ENCODE data around the gene NEURL1B.

The NEURL1B gene

GRCh38 chr5:172602783-172603231 lies 38.3 kb upstream of the NEURL1B start:
- Mint-ChIP-seq H3K4me1 (no peaks in the 10 kb centered on the region), H3K9me3 (peaks cover 2% of the 10 kb centered on the region), H3K27ac (no peak overlapping the region), H3K4me3 (no peak overlapping the region), H3K36me3 (no peaks in the 10 kb centered on the region), H3K27me3 (peaks cover 25% of the 10 kb centered on the region)
- no peak for ATAC-seq

- no peaks in the 10 kb centered on the region for H3K36me3 Mint-ChIP-seq
Measured at GRCh38 chr5:172603251-172603806, 37.7 kb upstream of the NEURL1B start.

GRCh38 chr5:172605466-172605865 lies 35.6 kb upstream of the NEURL1B start:
- no peak overlapping the region for H3K27ac Mint-ChIP-seq
- no peak for ATAC-seq
- H3K4me3 Mint-ChIP-seq: no peak overlapping the region
- H3K27me3 Mint-ChIP-seq: peaks cover 31% of the 10 kb centered on the region
- no peaks in the 10 kb centered on the region for H3K4me1 Mint-ChIP-seq
- H3K36me3 Mint-ChIP-seq: no peaks in the 10 kb centered on the region
- H3K9me3 Mint-ChIP-seq: peaks cover 4% of the 10 kb centered on the region

More at GRCh38 chr5:172603251-172603806, 37.7 kb upstream of the NEURL1B start:
- Mint-ChIP-seq H3K27ac (no peak overlapping the region), H3K4me1 (no peaks in the 10 kb centered on the region), H3K9me3 (peaks cover 4% of the 10 kb centered on the region), H3K27me3 (peaks cover 30% of the 10 kb centered on the region), H3K4me3 (no peak overlapping the region)
- no peak for ATAC-seq

GRCh38 chr5:172606156-172606785 lies 34.8 kb upstream of the NEURL1B start:
- peaks cover 4% of the 10 kb centered on the region for H3K9me3 Mint-ChIP-seq
- no peak overlapping the region for H3K27ac Mint-ChIP-seq
- peaks cover 31% of the 10 kb centered on the region for H3K27me3 Mint-ChIP-seq
- no peaks in the 10 kb centered on the region for H3K4me1 Mint-ChIP-seq
- ATAC-seq: no peak
- H3K4me3 Mint-ChIP-seq: no peak overlapping the region
- no peaks in the 10 kb centered on the region for H3K36me3 Mint-ChIP-seq

- Mint-ChIP-seq H3K27me3 (peaks cover 25% of the 10 kb centered on the region), H3K36me3 (no peaks in the 10 kb centered on the region), H3K4me1 (no peaks in the 10 kb centered on the region), H3K4me3 (no peak overlapping the region), H3K9me3 (peaks cover 4% of the 10 kb centered on the region), H3K27ac (no peak overlapping the region)
- ATAC-seq: no peak
Measured at GRCh38 chr5:172607213-172607793, 33.8 kb upstream of the NEURL1B start.

- H3K9me3 Mint-ChIP-seq: peaks cover 10% of the 10 kb centered on the region
- H3K4me1 Mint-ChIP-seq: no peaks in the 10 kb centered on the region
- ATAC-seq: no peak
- no peak overlapping the region for H3K4me3 Mint-ChIP-seq
- no peak overlapping the region for H3K27ac Mint-ChIP-seq
- H3K36me3 Mint-ChIP-seq: no peaks in the 10 kb centered on the region
- H3K27me3 Mint-ChIP-seq: peaks cover 11% of the 10 kb centered on the region
Measured at GRCh38 chr5:172608773-172609172, 32.3 kb upstream of the NEURL1B start.

- H3K4me1 Mint-ChIP-seq: no peaks in the 10 kb centered on the region
- ATAC-seq: no peak
- no peak overlapping the region for H3K4me3 Mint-ChIP-seq
- H3K36me3 Mint-ChIP-seq: no peaks in the 10 kb centered on the region
- peaks cover 17% of the 10 kb centered on the region for H3K9me3 Mint-ChIP-seq
- peaks cover 11% of the 10 kb centered on the region for H3K27me3 Mint-ChIP-seq
- H3K27ac Mint-ChIP-seq: no peak overlapping the region
Measured at GRCh38 chr5:172610643-172611042, 30.4 kb upstream of the NEURL1B start.

- no peaks in the 10 kb centered on the region for H3K4me1 Mint-ChIP-seq
- no peaks in the 10 kb centered on the region for H3K36me3 Mint-ChIP-seq
- H3K27me3 Mint-ChIP-seq: peaks cover 11% of the 10 kb centered on the region
- ATAC-seq: no peak
- peaks cover 17% of the 10 kb centered on the region for H3K9me3 Mint-ChIP-seq
- H3K27ac Mint-ChIP-seq: no peak overlapping the region
- no peak overlapping the region for H3K4me3 Mint-ChIP-seq
Measured at GRCh38 chr5:172611913-172612312, 29.1 kb upstream of the NEURL1B start.

- Mint-ChIP-seq H3K27ac (no peak overlapping the region), H3K36me3 (no peaks in the 10 kb centered on the region), H3K9me3 (peaks cover 15% of the 10 kb centered on the region), H3K4me1 (no peaks in the 10 kb centered on the region), H3K27me3 (peaks cover 6% of the 10 kb centered on the region), H3K4me3 (no peak overlapping the region)
- ATAC-seq: no peak
Measured at GRCh38 chr5:172612771-172613170, 28.3 kb upstream of the NEURL1B start.

GRCh38 chr5:172616136-172616535 lies 24.9 kb upstream of the NEURL1B start:
- Mint-ChIP-seq H3K4me1 (no peaks in the 10 kb centered on the region), H3K27ac (no peak overlapping the region), H3K27me3 (peaks cover 7% of the 10 kb centered on the region), H3K9me3 (peaks cover 13% of the 10 kb centered on the region), H3K36me3 (no peaks in the 10 kb centered on the region), H3K4me3 (no peak overlapping the region)
- ATAC-seq: no peak

GRCh38 chr5:172616730-172617129 lies 24.3 kb upstream of the NEURL1B start:
- no peak for ATAC-seq
- Mint-ChIP-seq H3K4me3 (no peak overlapping the region), H3K27ac (no peak overlapping the region), H3K4me1 (no peaks in the 10 kb centered on the region), H3K36me3 (no peaks in the 10 kb centered on the region), H3K9me3 (peaks cover 13% of the 10 kb centered on the region), H3K27me3 (peaks cover 7% of the 10 kb centered on the region)

GRCh38 chr5:172617817-172618216 lies 23.2 kb upstream of the NEURL1B start:
- H3K4me1 Mint-ChIP-seq: no peaks in the 10 kb centered on the region
- H3K4me3 Mint-ChIP-seq: no peak overlapping the region
- peaks cover 13% of the 10 kb centered on the region for H3K9me3 Mint-ChIP-seq
- H3K27me3 Mint-ChIP-seq: peaks cover 7% of the 10 kb centered on the region
- no peaks in the 10 kb centered on the region for H3K36me3 Mint-ChIP-seq
- no peak overlapping the region for H3K27ac Mint-ChIP-seq
- no peak for ATAC-seq

- H3K27me3 Mint-ChIP-seq: peaks cover 7% of the 10 kb centered on the region
- ATAC-seq: no peak
- no peak overlapping the region for H3K27ac Mint-ChIP-seq
- no peak overlapping the region for H3K4me3 Mint-ChIP-seq
- no peaks in the 10 kb centered on the region for H3K36me3 Mint-ChIP-seq
- peaks cover 7% of the 10 kb centered on the region for H3K9me3 Mint-ChIP-seq
- no peaks in the 10 kb centered on the region for H3K4me1 Mint-ChIP-seq
Measured at GRCh38 chr5:172618574-172619365, 22.3 kb upstream of the NEURL1B start.

- Mint-ChIP-seq H3K27me3 (peaks cover 7% of the 10 kb centered on the region), H3K4me1 (no peaks in the 10 kb centered on the region), H3K27ac (no peak overlapping the region), H3K4me3 (no peak overlapping the region), H3K36me3 (no peaks in the 10 kb centered on the region), H3K9me3 (no peaks in the 10 kb centered on the region)
- ATAC-seq: no peak
Measured at GRCh38 chr5:172620506-172620905, 20.6 kb upstream of the NEURL1B start.
